ENCODE measurements around the gene SPARC. TPM values are rescaled to one million over a fixed set of nuclear protein-coding genes. Genes with fewer than 3 reads are reported as not detected.

SPARC gene
- total and polyA plus RNA-seq, 5 donors = 301 to 896 (median 492) TPM

GRCh38 chr5:151670953-151671636 lies 15.6 kb downstream of the SPARC start:
- Histone ChIP-seq H3K27ac (ENCODE audit: low read length) (peak overlapping the region; percentile 76), H3K27me3 (ENCODE audit: control insufficient read depth, insufficient read depth) (no peaks in the 10 kb centered on the region), H3K9me3 (ENCODE audit: control insufficient read depth, low read length) (no peaks in the 10 kb centered on the region), H3K4me1 (ENCODE audit: control insufficient read depth, insufficient read depth, low read length) (peaks cover 47% of the 10 kb centered on the region), H3K4me3 (ENCODE audit: low read length) (no peak overlapping the region)
- ATAC-seq = peak; percentile 27 to 41
- intact Hi-C loops (cut with DNase I) = no loop called here
- 56% methylated on average over 6 of the region's 6 CpGs for WGBS
- DNase-seq = no peak

- peak; percentile 47 to 62 for ATAC-seq
- WGBS = 34% methylated on average over 4 of the region's 4 CpGs
- intact Hi-C loops (cut with DNase I) = no loop called here
- H3K27ac ChIP-seq (ENCODE audit: low read length) = peak overlapping the region; percentile 65
- H3K9me3 ChIP-seq (ENCODE audit: control insufficient read depth, low read length) = no peaks in the 10 kb centered on the region
- peaks cover 51% of the 10 kb centered on the region for H3K4me1 ChIP-seq (ENCODE audit: control insufficient read depth, insufficient read depth, low read length)
- H3K4me3 ChIP-seq (ENCODE audit: low read length) = no peak overlapping the region
- no peak for DNase-seq
- no peaks in the 10 kb centered on the region for H3K27me3 ChIP-seq (ENCODE audit: control insufficient read depth, insufficient read depth)
Observed at GRCh38 chr5:151670083-151670686, 16.5 kb downstream of the SPARC start.

GRCh38 chr5:151667083-151667482 lies 19.6 kb downstream of the SPARC start:
- DNase-seq (no peak), ATAC-seq (no peak)
- intact Hi-C loops (cut with DNase I) = no loop called here
- no peaks in the 10 kb centered on the region for H3K27me3 ChIP-seq (ENCODE audit: control insufficient read depth, insufficient read depth)
- peaks cover 42% of the 10 kb centered on the region for H3K4me1 ChIP-seq (ENCODE audit: control insufficient read depth, insufficient read depth, low read length)
- WGBS = 63% methylated on average over 7 of the region's 7 CpGs
- H3K27ac ChIP-seq (ENCODE audit: low read length) = no peak overlapping the region
- no peaks in the 10 kb centered on the region for H3K9me3 ChIP-seq (ENCODE audit: control insufficient read depth, low read length)
- H3K4me3 ChIP-seq (ENCODE audit: low read length) = no peak overlapping the region

GRCh38 chr5:151665613-151666012 lies 21.1 kb downstream of the SPARC start:
- Histone ChIP-seq H3K27me3 (ENCODE audit: control insufficient read depth, insufficient read depth) (no peaks in the 10 kb centered on the region), H3K27ac (ENCODE audit: low read length) (peak overlapping the region; percentile 54), H3K4me3 (ENCODE audit: low read length) (no peak overlapping the region), H3K9me3 (ENCODE audit: control insufficient read depth, low read length) (no peaks in the 10 kb centered on the region), H3K4me1 (ENCODE audit: control insufficient read depth, insufficient read depth, low read length) (peaks cover 31% of the 10 kb centered on the region)
- DNase-seq = no peak
- WGBS = 9% methylated on average over 2 of the region's 2 CpGs
- intact Hi-C loops (cut with DNase I) = no loop called here
- no peak for ATAC-seq

GRCh38 chr5:151664694-151665585 lies 21.8 kb downstream of the SPARC start:
- DNase-seq = peak in 2 of 3 donors; percentile 68 to 71
- H3K4me1 ChIP-seq (ENCODE audit: control insufficient read depth, insufficient read depth, low read length) = peaks cover 25% of the 10 kb centered on the region
- intact Hi-C loops (cut with DNase I) = no loop called here

GRCh38 chr5:151663617-151664293 lies 23.0 kb downstream of the SPARC start:
- Histone ChIP-seq H3K9me3 (ENCODE audit: control insufficient read depth, low read length) (no peaks in the 10 kb centered on the region), H3K4me3 (ENCODE audit: low read length) (no peak overlapping the region), H3K27ac (ENCODE audit: low read length) (peak overlapping the region; percentile 80), H3K27me3 (ENCODE audit: control insufficient read depth, insufficient read depth) (no peaks in the 10 kb centered on the region), H3K4me1 (ENCODE audit: control insufficient read depth, insufficient read depth, low read length) (peaks cover 20% of the 10 kb centered on the region)
- ATAC-seq (peak; percentile 76 to 80), DNase-seq (peak; percentile 49 to 76 (median 75))
- intact Hi-C loops (cut with DNase I) = no loop called here
- WGBS = 11% methylated on average over 17 of the region's 17 CpGs

More at GRCh38 chr5:151664694-151665585, 21.8 kb downstream of the SPARC start:
- Histone ChIP-seq H3K27me3 (ENCODE audit: control insufficient read depth, insufficient read depth) (no peaks in the 10 kb centered on the region), H3K9me3 (ENCODE audit: control insufficient read depth, low read length) (no peaks in the 10 kb centered on the region), H3K27ac (ENCODE audit: low read length) (peak overlapping the region; percentile 57), H3K4me3 (ENCODE audit: low read length) (no peak overlapping the region)
- peak; percentile 22 to 67 for ATAC-seq
- WGBS = 43% methylated on average over 6 of the region's 6 CpGs

- intact Hi-C loops (cut with DNase I) = no loop called here
- Histone ChIP-seq H3K9me3 (ENCODE audit: control insufficient read depth, low read length) (no peaks in the 10 kb centered on the region), H3K27me3 (ENCODE audit: control insufficient read depth, insufficient read depth) (no peaks in the 10 kb centered on the region), H3K4me3 (ENCODE audit: low read length) (no peak overlapping the region), H3K27ac (ENCODE audit: low read length) (peak overlapping the region; percentile 60), H3K4me1 (ENCODE audit: control insufficient read depth, insufficient read depth, low read length) (peaks cover 20% of the 10 kb centered on the region)
- ATAC-seq = no peak
- no peak for DNase-seq
- 73% methylated on average over 4 of the region's 4 CpGs for WGBS
Observed at GRCh38 chr5:151662805-151663204, 23.9 kb downstream of the SPARC start.

- peak overlapping the region; percentile 60 for H3K27ac ChIP-seq (ENCODE audit: low read length)
Observed at GRCh38 chr5:151661968-151662732, 24.6 kb downstream of the SPARC start.

GRCh38 chr5:151660616-151661495 lies 25.9 kb downstream of the SPARC start:
- no peak for ATAC-seq
- no peak for DNase-seq
- peaks cover 14% of the 10 kb centered on the region for H3K4me1 ChIP-seq (ENCODE audit: control insufficient read depth, insufficient read depth, low read length)
- H3K9me3 ChIP-seq (ENCODE audit: control insufficient read depth, low read length) = no peaks in the 10 kb centered on the region
- H3K27me3 ChIP-seq (ENCODE audit: control insufficient read depth, insufficient read depth) = no peaks in the 10 kb centered on the region
- intact Hi-C loops (cut with DNase I) = loop anchor here in 1 of 4 donors (2.0 kb wide), 1 partner anchor 80 kb away; no protein-coding TSS in a partner anchor
- 56% methylated on average over 12 of the region's 12 CpGs for WGBS
- H3K4me3 ChIP-seq (ENCODE audit: low read length) = no peak overlapping the region
- H3K27ac ChIP-seq (ENCODE audit: low read length) = no peak overlapping the region

More at GRCh38 chr5:151661968-151662732, 24.6 kb downstream of the SPARC start:
- ATAC-seq (no peak), DNase-seq (no peak)
- Histone ChIP-seq H3K4me1 (ENCODE audit: control insufficient read depth, insufficient read depth, low read length) (peaks cover 19% of the 10 kb centered on the region), H3K4me3 (ENCODE audit: low read length) (no peak overlapping the region), H3K9me3 (ENCODE audit: control insufficient read depth, low read length) (no peaks in the 10 kb centered on the region), H3K27me3 (ENCODE audit: control insufficient read depth, insufficient read depth) (no peaks in the 10 kb centered on the region)
- 60% methylated on average over 4 of the region's 4 CpGs for WGBS
- intact Hi-C loops (cut with DNase I) = loop anchor here in 1 of 4 donors (2.0 kb wide), 1 partner anchor 79 kb away; no protein-coding TSS in a partner anchor

All from right cardiac atrium (tissue), 5 donors.